NCI-H2196 (cell line): ENCODE measurements around the gene OR5D16.
"Not testable (repeated sequence)": the region's sequence is repeated elsewhere in the genome, so short reads cannot be mapped to it uniquely, and the experiment has no call there.

ENCODE experiments used
- DNase-seq: peaks from one replicate; lab custom pipeline; 2025; ENCODE audit not compliant: unreplicated experiment; lab: John Stamatoyannopoulos, UW

Gene OR5D16

GRCh38 chr11:55838452-55838851, at the start of gene OR5D16:
Gene OR5D16 (plus strand): TSS chr11:55838752. CDS start chr11:55838752, 0 bp downstream.
- DNase-seq, result no peak

DNA sequence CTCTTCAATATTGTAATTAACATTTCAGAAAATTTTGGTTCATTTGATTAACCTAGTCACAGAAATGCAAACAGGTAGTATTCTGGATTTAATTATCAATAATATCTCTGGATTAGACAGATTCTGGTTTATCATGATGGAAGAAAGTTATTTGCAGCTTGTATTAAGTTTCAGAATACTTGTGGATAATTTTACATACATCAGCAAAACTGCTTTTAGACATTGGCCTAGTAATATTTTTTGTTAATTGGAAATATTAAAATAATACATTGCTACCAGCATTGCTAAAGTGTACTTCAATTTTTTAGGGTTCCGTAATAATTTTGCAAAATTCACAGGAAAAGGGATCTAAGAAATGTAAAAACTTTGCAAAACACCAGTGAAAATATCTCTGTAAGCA, 46.9 kb upstream of the OR5D16 start:
- no peak for DNase-seq

DNA sequence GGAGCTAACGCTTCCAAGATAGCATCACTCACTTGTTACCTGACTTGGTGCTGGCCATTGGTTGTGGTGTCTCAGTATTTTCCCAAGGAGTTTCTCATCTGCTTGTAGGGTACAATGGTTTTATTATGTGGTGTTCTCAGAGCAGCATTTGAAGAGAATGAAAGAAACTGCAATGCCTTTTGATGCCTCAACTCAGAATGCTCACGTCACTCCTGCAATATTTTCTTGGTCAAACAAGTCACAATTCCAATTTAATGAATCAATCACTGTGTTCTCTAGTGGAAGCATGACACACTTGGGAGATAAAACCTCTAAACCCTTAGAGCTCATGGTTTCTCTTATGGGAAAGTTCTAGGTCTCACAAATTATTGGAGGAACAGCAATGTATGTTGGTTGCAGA, 45.2 kb upstream of the OR5D16 start:
- DNase-seq, result no peak

GRCh38 chr11:55795256-55795655, 43.3 kb upstream of the OR5D16 start, which contains the start of gene OR5D14:
Gene OR5D14 (plus strand): TSS chr11:55795556. CDS start chr11:55795556, 0 bp downstream.
- no peak for DNase-seq

- no peak for DNase-seq
Measured at GRCh38 chr11:55806248-55806647, 32.3 kb upstream of the OR5D16 start.

GRCh38 chr11:55811067-55811466, 27.5 kb upstream of the OR5D16 start, which contains the start of gene OR5L1:
Gene OR5L1 (plus strand): TSS chr11:55811367. CDS start chr11:55811467, 100 bp downstream.
- DNase-seq, result no peak

DNA sequence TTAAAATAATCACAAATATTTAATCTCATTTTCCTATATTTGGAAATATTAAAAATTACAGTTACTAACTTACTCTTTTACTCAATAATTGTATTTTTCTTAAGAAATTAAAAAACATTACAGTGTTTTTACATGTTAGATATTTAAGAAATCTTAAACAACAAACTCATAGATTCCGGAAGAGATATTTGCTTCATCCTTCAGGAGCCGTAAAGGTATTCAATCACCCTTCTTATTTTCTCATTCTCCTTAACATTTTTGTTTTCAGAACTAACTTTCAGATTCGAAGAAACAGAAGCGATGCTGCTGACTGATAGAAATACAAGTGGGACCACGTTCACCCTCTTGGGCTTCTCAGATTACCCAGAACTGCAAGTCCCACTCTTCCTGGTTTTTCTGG, 19.2 kb upstream of the OR5D16 start, which contains the start of gene OR5D18:
OR5D18 (plus strand) TSS at position 301 of the 400 bp plus-strand sequence; CDS start at position 301, 0 bp downstream.
- no peak for DNase-seq

GRCh38 chr11:55826919-55827318, 11.6 kb upstream of the OR5D16 start, which contains the start of gene OR5L2:
Gene OR5L2 (plus strand): TSS chr11:55827219. CDS start chr11:55827219, 0 bp downstream.
- no peak for DNase-seq

GRCh38 chr11:55847453-55847852, 8.9 kb downstream of the OR5D16 start:
- DNase-seq, result no peak

DNA sequence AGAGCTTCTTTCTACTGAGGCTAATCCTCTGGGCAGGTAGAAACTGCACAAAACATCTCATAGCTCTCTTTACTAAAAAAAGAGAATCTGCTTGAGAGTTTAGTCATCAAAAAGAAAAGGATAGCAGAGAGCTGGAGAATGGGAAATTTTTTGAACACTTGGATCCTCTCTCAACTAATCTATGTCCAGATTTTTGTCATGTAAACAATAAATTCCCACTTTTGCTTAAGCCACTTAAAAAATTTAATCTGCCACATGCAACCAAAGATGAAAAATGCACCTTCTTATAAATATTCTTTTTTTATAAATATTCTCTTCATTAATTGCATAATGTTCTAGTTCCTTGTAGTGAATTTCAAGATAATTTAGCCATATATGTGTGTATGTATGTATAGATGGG, 10.5 kb downstream of the OR5D16 start:
- no peak for DNase-seq

DNA sequence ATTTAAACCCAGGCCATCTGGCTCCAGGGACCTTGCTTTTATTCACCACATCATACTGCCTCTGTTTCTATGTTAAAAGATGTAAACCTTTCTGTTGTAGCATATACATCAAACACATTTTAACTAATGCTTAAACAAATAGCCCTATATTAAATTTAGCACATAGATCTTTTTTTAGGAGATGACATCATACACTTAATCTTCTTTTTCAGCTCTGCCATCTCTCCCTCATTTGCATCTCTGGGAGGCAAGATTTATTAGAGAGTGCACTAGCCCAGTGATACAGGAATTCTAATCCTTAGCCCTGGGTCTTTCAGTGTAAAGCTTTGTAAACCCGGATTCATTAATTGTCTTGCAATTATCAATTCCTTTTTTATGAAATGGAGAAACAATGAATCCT, 13.6 kb downstream of the OR5D16 start:
- no peak for DNase-seq

GRCh38 chr11:55854704-55855103, 16.2 kb downstream of the OR5D16 start:
- DNase-seq, result no peak

DNA sequence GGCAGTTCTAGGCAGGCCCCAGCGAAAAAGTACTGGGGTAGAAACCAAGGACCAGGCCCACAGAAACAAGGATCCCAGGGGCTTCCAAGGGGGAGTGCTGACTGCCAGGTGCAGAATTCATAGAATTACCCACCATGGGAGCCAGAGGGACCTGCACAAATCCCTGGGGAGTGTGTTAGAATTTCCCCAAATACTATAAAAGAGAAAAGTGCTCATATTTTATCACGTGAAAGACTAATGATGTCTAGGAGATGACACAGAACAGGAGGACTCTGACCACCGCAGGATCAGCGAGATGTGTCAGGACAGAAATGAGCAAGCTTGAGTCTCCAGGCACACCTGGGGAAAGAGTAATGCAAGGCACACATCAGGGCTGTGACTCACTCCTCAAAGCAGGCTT, 28.8 kb downstream of the OR5D16 start:
- not testable (repeated sequence) for DNase-seq

DNA sequence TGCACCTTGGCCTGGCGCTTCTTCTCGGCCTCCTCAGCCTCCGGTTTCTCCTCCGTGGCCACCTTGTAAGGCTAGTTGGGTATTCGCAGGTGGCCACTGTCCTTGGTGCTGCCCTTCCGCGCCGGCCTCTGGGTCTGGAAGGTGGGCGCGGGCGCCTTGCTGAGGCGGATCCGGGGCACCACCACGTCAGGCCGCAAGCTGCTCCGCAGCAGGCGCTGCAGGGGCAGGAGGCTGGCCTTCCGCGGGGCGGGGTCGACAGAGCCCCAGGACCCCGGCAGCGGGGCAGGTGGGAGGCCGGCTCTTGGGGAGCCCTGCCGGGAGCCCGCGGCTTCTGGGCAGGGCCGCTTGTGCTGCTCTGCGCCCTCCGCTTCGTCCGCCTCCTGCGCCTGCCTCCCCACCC, 34.2 kb downstream of the OR5D16 start:
- DNase-seq, result not testable (repeated sequence)

GRCh38 chr11:55873146-55873545, 34.6 kb downstream of the OR5D16 start:
- DNase-seq, result not testable (repeated sequence)

GRCh38 chr11:55882997-55883396, 44.4 kb downstream of the OR5D16 start, which contains the start of gene TRIM51:
Gene TRIM51 (plus strand): TSS chr11:55883297. CDS start chr11:55885429, 2,132 bp downstream.
- not testable (repeated sequence) for DNase-seq

DNA sequence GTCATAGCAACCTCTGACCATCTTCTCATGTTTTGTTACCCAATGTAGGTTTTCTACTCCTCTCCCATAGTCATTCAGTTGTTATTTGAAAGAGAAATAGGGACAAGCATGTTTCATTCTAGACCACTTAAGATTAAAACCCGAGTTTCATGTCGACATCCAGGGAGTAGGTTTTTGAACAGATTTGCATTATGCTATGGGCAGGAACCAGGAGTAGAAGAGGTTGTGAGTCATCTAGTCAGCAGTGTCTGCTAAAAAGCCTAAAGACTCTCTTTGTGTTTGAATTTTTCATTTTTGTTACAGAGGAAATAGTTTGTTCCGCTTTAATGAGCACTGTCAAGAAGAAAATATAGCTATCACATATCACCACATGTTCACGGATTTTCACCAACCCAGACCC, 46.4 kb downstream of the OR5D16 start:
- not testable (repeated sequence) for DNase-seq

GRCh38 chr11:55885481-55885880, 46.9 kb downstream of the OR5D16 start:
- not testable (repeated sequence) for DNase-seq
